Thyroid gland (tissue), 4 donors: ENCODE results near the gene ASB7. TPM values are rescaled to one million over a fixed set of nuclear protein-coding genes. Genes with fewer than 3 reads are reported as not detected.

Experiments used
- DNase-seq, 2 donors: peaks; one replicate each; pipeline ENCODE4 v3.0.0-alpha.2; 2019
- H3K27ac ChIP-seq, 3 donors: fragments of 200-600 bp; sonication (generic); 1 replicate in 2 of 3; 2 replicates in 1 of 3; pipeline ENCODE4 v1.5.1; 2016 to 2019; ENCODE audit warnings: mild to moderate bottlenecking in 1 of 3, moderate library complexity in 1 of 3
- H3K27me3 ChIP-seq: fragments of 200-600 bp; sonication (generic); one replicate; pipeline ENCODE4 v1.5.1; 2019
- H3K36me3 ChIP-seq, 2 donors: fragments of 200-600 bp; sonication (generic); one replicate each; pipeline ENCODE4 v1.5.1; 2016 to 2019
- H3K4me1 ChIP-seq, 2 donors: fragments of 200-600 bp; sonication (generic); one replicate each; pipeline ENCODE4 v1.5.1; 2017 to 2019
- H3K4me3 ChIP-seq, 3 donors: fragments of 200-600 bp; sonication (generic); replicated peaks in 1 of 3; 1 replicate in 2 of 3; 2 replicates in 1 of 3; pipeline ENCODE4 v1.5.1; 2016; ENCODE audit warnings: mild to moderate bottlenecking in 1 of 3
- H3K9me3 ChIP-seq: fragments of 200-600 bp; sonication (generic); one replicate; pipeline ENCODE4 v1.5.1; 2017
- CTCF ChIP-seq, 6 experiments: fragments of 200-600 bp in 3 of 6; fragments of 450-650 bp in 3 of 6; sonication (generic) in 3 of 6; IDR thresholded peaks; one replicate each; pipeline ENCODE4 v1.5.1; 2016 to 2019; ENCODE audit warnings: antibody characterized with exemption in 6 of 6, mild to moderate bottlenecking in 2 of 6, inconsistent platforms in 1 of 6, moderate library complexity in 1 of 6
- POLR2A ChIP-seq, 2 donors: fragments of 450-650 bp; IDR thresholded peaks; one replicate each; pipeline ENCODE4 v1.6.1; 2017; ENCODE audit warnings: antibody characterized with exemption in 2 of 2, mild to moderate bottlenecking in 2 of 2, moderate library complexity in 1 of 2
- WGBS, 2 donors: methylation state at CpG; one replicate each; pipeline ENCODE4 v1.1.5; 2017; 5-methylcytosine and 5-hydroxymethylcytosine counted together
- intact Hi-C: fragments of 100-400 bp; cut with DNase I; formaldehyde crosslinking; loops from one replicate; pipeline ENCODE4 v1.15.1; 2023
- total RNA-seq, 4 donors: library from RNA; depleted of rRNA; stranded (reverse); fragments of >200 nt; gene quantifications; one replicate each; pipeline ENCODE4 v1.2.3, GENCODE V29; 2016

The ASB7 gene
- total RNA-seq, 4 donors from 2014 or later: 16.2 to 21.0 (median 19.7) TPM

GRCh38 chr15:100686725-100687473 is 84.5 kb downstream of the ASB7 start:
- whole genome bisulfite sequencing, 2 donors: 83 to 90% methylated on average over 14 to 15 of the region's 15 CpGs
- no peaks in the 10 kb centered on the region for H3K9me3 ChIP-seq
- no peaks in the 10 kb centered on the region for H3K4me1 ChIP-seq
- no peaks in the 10 kb centered on the region for H3K36me3 ChIP-seq
- no peak for TF ChIP-seq POLR2A (IDR thresholded peaks at IDR 0.05)
- no peak for TF ChIP-seq CTCF (IDR thresholded peaks at IDR 0.05)
- DNase-seq: no peak
- H3K27ac ChIP-seq: no peak overlapping the region
- no peaks in the 10 kb centered on the region for H3K27me3 ChIP-seq
- intact Hi-C loops: no loop called here
- no peak overlapping the region for H3K4me3 ChIP-seq

- no peak overlapping the region for H3K27ac ChIP-seq
- intact Hi-C loops: no loop called here
Measured at GRCh38 chr15:100687582-100688141, 85.3 kb downstream of the ASB7 start.

GRCh38 chr15:100688549-100689120 is 86.2 kb downstream of the ASB7 start:
- TF ChIP-seq POLR2A (IDR thresholded peaks at IDR 0.05) (no peak), CTCF (IDR thresholded peaks at IDR 0.05) (no peak)
- intact Hi-C loops: no loop called here
- 82 to 84% methylated on average over 10 to 12 of the region's 13 CpGs for WGBS, 2 donors
- no peaks in the 10 kb centered on the region for H3K36me3 ChIP-seq
- no peaks in the 10 kb centered on the region for H3K4me1 ChIP-seq
- H3K27ac ChIP-seq: no peak overlapping the region
- H3K27me3 ChIP-seq: no peaks in the 10 kb centered on the region
- H3K4me3 ChIP-seq: no peak overlapping the region
- H3K9me3 ChIP-seq: no peaks in the 10 kb centered on the region
- DNase-seq: no peak

More at GRCh38 chr15:100687582-100688141, 85.3 kb downstream of the ASB7 start:
- Histone ChIP-seq H3K9me3 (no peaks in the 10 kb centered on the region), H3K4me3 (no peak overlapping the region), H3K4me1 (no peaks in the 10 kb centered on the region), H3K36me3 (no peaks in the 10 kb centered on the region), H3K27me3 (no peaks in the 10 kb centered on the region)
- no peak for DNase-seq
- WGBS, 2 donors: 53 to 57% methylated on average over 11 of the region's 11 CpGs
- no peak for TF ChIP-seq POLR2A (IDR thresholded peaks at IDR 0.05)
- no peak for TF ChIP-seq CTCF (IDR thresholded peaks at IDR 0.05)

GRCh38 chr15:100689131-100689899 is 86.9 kb downstream of the ASB7 start:
- H3K27ac ChIP-seq: no peak overlapping the region
- 91 to 92% methylated on average over 11 of the region's 11 CpGs for WGBS, 2 donors
- H3K9me3 ChIP-seq: no peaks in the 10 kb centered on the region
- no peak for DNase-seq
- intact Hi-C loops: no loop called here
- H3K36me3 ChIP-seq: no peaks in the 10 kb centered on the region
- no peak overlapping the region for H3K4me3 ChIP-seq
- no peaks in the 10 kb centered on the region for H3K4me1 ChIP-seq
- TF ChIP-seq POLR2A (IDR thresholded peaks at IDR 0.05) (no peak), CTCF (IDR thresholded peaks at IDR 0.05) (no peak)
- H3K27me3 ChIP-seq: no peaks in the 10 kb centered on the region
